Mammary epithelial cell (primary cell): Measurements from ENCODE around the gene KCNN1.

ENCODE experiments used
- EZH2 ChIP-seq: IDR thresholded peaks from 2 replicates; pipeline ENCODE4 v1.6.1; 2012; ENCODE audit warnings: low read length, inconsistent platforms, borderline replicate concordance
- TF ChIP-seq, protein P1 (sequence below), 2 donors: IDR thresholded peaks in 1 of 2; conservative IDR thresholded peaks in 1 of 2; 2 replicates each; pipeline ENCODE4 v1.5.1; 2011 to 2012; ENCODE audit warnings: inconsistent platforms in 2 of 2, low read length in 2 of 2, mild to moderate bottlenecking in 2 of 2, control low read depth in 1 of 2, low read depth in 1 of 2; ENCODE audit not compliant: insufficient read depth in 1 of 2; ENCODE audit errors: extremely low read depth in 1 of 2

DNA sequence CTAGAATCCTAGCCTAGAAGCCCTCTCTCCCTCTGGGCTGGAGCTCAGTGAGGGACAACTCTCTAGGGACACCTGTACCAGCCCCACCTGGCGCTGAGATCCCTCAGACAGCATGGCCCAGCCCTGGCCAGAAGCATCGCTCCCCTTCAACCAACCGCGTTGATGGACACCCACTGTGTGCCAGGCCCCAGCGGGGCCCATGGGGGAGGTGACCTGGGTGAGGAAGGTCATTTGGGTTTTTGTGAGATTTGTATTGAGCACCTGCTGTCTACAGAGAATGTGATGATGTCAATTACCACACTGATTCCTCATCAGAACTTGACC, 31.9 kb downstream of the KCNN1 start:
- TF ChIP-seq, protein P1, sequence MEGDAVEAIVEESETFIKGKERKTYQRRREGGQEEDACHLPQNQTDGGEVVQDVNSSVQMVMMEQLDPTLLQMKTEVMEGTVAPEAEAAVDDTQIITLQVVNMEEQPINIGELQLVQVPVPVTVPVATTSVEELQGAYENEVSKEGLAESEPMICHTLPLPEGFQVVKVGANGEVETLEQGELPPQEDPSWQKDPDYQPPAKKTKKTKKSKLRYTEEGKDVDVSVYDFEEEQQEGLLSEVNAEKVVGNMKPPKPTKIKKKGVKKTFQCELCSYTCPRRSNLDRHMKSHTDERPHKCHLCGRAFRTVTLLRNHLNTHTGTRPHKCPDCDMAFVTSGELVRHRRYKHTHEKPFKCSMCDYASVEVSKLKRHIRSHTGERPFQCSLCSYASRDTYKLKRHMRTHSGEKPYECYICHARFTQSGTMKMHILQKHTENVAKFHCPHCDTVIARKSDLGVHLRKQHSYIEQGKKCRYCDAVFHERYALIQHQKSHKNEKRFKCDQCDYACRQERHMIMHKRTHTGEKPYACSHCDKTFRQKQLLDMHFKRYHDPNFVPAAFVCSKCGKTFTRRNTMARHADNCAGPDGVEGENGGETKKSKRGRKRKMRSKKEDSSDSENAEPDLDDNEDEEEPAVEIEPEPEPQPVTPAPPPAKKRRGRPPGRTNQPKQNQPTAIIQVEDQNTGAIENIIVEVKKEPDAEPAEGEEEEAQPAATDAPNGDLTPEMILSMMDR (conservative IDR thresholded peaks at IDR 0.05 in 1 of 2, IDR thresholded peaks at IDR 0.05 in 1 of 2; ENCODE audit: extremely low read depth in 1 of 2, insufficient read depth in 1 of 2, low read depth in 1 of 2, low read length in 2 of 2): no peak
- TF ChIP-seq EZH2: no peak
